Neural progenitor cell (in vitro differentiated cells): ENCODE measurements around the gene PTDSS2. TPM values are rescaled to one million over a fixed set of nuclear protein-coding genes. Genes with fewer than 3 reads are reported as not detected.

ENCODE experiments used
- DNase-seq: peaks from one replicate; pipeline ENCODE4 v3.0.0-alpha.2; 2016; ENCODE audit warnings: low spot score
- H2AFZ ChIP-seq: fragments of 200-600 bp; sonication (generic); replicated peaks from 2 replicates; pipeline ENCODE4 v1.6.1; 2016; ENCODE audit warnings: antibody characterized with exemption
- H3F3A ChIP-seq: fragments of 200-600 bp; sonication (generic); 2 replicates; pipeline ENCODE4 v1.6.1; 2016; ENCODE audit warnings: antibody characterized with exemption, low read depth
- H3K27ac ChIP-seq: fragments of 200-600 bp; sonication (generic); 2 replicates; pipeline ENCODE4 v1.5.1; 2016; ENCODE audit warnings: mild to moderate bottlenecking
- H3K27me3 ChIP-seq: fragments of 200-600 bp; sonication (generic); 2 replicates; pipeline ENCODE4 v1.6.1; 2016; ENCODE audit warnings: mild to moderate bottlenecking, moderate library complexity
- H3K36me3 ChIP-seq: fragments of 200-600 bp; sonication (generic); 2 replicates; pipeline ENCODE4 v1.5.1; 2016
- H3K4me1 ChIP-seq: fragments of 200-600 bp; sonication (generic); 2 replicates; pipeline ENCODE4 v1.6.1; 2016; ENCODE audit warnings: mixed run types
- H3K4me2 ChIP-seq: fragments of 200-600 bp; sonication (generic); 2 replicates; pipeline ENCODE4 v1.6.1; 2016
- H3K4me3 ChIP-seq: fragments of 200-600 bp; sonication (generic); 2 replicates; pipeline ENCODE4 v1.5.1; 2016
- H3K79me2 ChIP-seq: fragments of 200-600 bp; sonication (generic); 2 replicates; pipeline ENCODE4 v1.6.1; 2016; ENCODE audit warnings: low read depth
- H3K9ac ChIP-seq: fragments of 200-600 bp; sonication (generic); 2 replicates; pipeline ENCODE4 v1.6.1; 2016
- H3K9me3 ChIP-seq: fragments of 200-600 bp; sonication (generic); 2 replicates; pipeline ENCODE4 v1.5.1; 2016; ENCODE audit warnings: low read depth
- H4K20me1 ChIP-seq: fragments of 200-600 bp; sonication (generic); 2 replicates; pipeline ENCODE4 v1.6.1; 2016; ENCODE audit warnings: low read depth
- H3K27ac Mint-ChIP-seq: 3 replicates; pipeline ENCODE4 v1.8.0; 2021; ENCODE audit warnings: mixed read lengths
- H3K27me3 Mint-ChIP-seq: 2 replicates; pipeline ENCODE4 v1.8.0; 2022; ENCODE audit warnings: low read depth, mild to moderate bottlenecking, inconsistent platforms, moderate library complexity, mixed read lengths; ENCODE audit not compliant: insufficient read depth
- H3K36me3 Mint-ChIP-seq: 3 replicates; pipeline ENCODE4 v1.8.0; 2021; ENCODE audit warnings: mixed read lengths
- H3K4me1 Mint-ChIP-seq: 3 replicates; pipeline ENCODE4 v1.8.0; 2021; ENCODE audit warnings: mixed read lengths
- H3K4me3 Mint-ChIP-seq: 3 replicates; pipeline ENCODE4 v1.8.0; 2021; ENCODE audit warnings: mild to moderate bottlenecking, moderate library complexity, mixed read lengths
- H3K9me3 Mint-ChIP-seq: 3 replicates; pipeline ENCODE4 v1.8.0; 2020; ENCODE audit warnings: mixed read lengths
- EZH2 ChIP-seq: fragments of 200-600 bp; sonication (generic); IDR thresholded peaks from 2 replicates; pipeline ENCODE4 v1.6.1; 2017; ENCODE audit warnings: antibody characterized with exemption, mild to moderate bottlenecking, moderate library complexity
- EZH2phosphoT487 ChIP-seq: fragments of 200-600 bp; sonication (generic); IDR thresholded peaks from 2 replicates; pipeline ENCODE4 v1.6.1; 2017; ENCODE audit warnings: antibody characterized with exemption
- total RNA-seq: library from RNA; depleted of rRNA; stranded (reverse); fragments of >200 nt; gene quantifications from 2 replicates; pipeline ENCODE4 v1.2.3, GENCODE V29; 2015; ENCODE audit warnings: low replicate concordance
- TF ChIP-seq, protein P1 (sequence below): fragments of 200-600 bp; sonication (generic); IDR thresholded peaks from 2 replicates; pipeline ENCODE4 v1.5.1; 2017; ENCODE audit warnings: antibody characterized with exemption, mild to moderate bottlenecking

PTDSS2 gene
- total RNA-seq, 1 donor from 2014 or later = 24.7 TPM

DNA sequence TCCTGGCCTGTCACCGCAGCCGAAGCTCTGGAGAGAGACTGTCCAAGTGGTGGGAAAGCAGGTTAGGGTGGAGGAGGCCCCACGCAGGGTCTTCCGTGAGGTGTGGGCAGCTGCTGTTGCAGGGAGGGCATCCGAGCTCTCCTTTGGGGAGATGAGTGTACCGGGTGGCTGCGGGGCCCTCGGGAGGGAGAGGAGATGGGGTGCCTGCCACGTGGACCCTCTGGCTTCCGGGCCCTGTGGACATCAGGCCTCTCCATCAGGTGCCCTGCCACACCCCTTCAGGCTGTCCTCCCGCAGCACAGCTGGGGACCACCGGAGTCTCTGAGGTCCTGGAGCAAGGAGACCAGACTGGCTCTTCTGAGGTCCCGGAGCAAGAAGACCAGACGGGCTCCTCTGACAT, 1.7 kb downstream of the PTDSS2 start:
- no peak overlapping the region for H3K9ac ChIP-seq
- Mint-ChIP-seq H3K4me1 (peaks cover 13% of the 10 kb centered on the region), H3K27ac (no peak overlapping the region)

DNA sequence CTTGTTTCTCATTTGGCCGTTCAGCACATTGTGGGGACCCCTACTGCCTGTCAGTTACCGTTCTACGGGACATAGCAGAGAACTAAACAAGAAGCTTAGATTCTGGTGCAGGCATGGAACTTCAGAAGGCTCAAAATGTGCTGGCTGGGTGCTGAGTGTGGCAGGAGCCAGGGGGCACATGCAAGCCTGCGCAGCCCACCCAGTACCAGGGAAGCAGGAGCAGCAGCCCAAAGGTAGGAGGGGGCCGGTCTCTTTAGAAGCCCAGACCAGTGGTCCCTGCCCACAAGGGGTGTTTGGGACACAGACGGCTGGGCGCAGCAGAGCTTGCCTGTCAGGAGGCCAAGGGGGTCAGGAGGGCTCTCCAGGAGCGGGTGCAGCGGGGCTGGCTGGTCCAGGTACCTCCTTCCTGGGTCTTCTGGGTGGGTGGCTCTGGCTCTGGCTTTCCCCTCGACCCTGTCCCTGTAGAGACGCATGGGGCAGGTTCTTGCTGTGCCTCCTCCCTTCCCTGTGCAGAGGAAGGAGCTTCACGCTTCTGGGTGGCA, 2.2 kb downstream of the PTDSS2 start:
- Mint-ChIP-seq H3K27ac (no peak overlapping the region), H3K36me3 (peaks cover 13% of the 10 kb centered on the region), H3K9me3 (no peaks in the 10 kb centered on the region), H3K27me3 (peaks cover 5% of the 10 kb centered on the region), H3K4me3 (peak overlapping the region; percentile 100), H3K4me1 (peaks cover 16% of the 10 kb centered on the region)
- H3F3A ChIP-seq = peaks cover 22% of the 10 kb centered on the region
- no peak overlapping the region for H3K4me3 ChIP-seq
- H2AFZ ChIP-seq = no peak overlapping the region
- H3K79me2 ChIP-seq = peaks cover 74% of the 10 kb centered on the region
- H3K4me1 ChIP-seq = peaks cover 4% of the 10 kb centered on the region
- H3K9me3 ChIP-seq = no peaks in the 10 kb centered on the region
- no peak overlapping the region for H3K27ac ChIP-seq
- TF ChIP-seq, protein P1, sequence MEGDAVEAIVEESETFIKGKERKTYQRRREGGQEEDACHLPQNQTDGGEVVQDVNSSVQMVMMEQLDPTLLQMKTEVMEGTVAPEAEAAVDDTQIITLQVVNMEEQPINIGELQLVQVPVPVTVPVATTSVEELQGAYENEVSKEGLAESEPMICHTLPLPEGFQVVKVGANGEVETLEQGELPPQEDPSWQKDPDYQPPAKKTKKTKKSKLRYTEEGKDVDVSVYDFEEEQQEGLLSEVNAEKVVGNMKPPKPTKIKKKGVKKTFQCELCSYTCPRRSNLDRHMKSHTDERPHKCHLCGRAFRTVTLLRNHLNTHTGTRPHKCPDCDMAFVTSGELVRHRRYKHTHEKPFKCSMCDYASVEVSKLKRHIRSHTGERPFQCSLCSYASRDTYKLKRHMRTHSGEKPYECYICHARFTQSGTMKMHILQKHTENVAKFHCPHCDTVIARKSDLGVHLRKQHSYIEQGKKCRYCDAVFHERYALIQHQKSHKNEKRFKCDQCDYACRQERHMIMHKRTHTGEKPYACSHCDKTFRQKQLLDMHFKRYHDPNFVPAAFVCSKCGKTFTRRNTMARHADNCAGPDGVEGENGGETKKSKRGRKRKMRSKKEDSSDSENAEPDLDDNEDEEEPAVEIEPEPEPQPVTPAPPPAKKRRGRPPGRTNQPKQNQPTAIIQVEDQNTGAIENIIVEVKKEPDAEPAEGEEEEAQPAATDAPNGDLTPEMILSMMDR = no peak
- no peak for TF ChIP-seq EZH2phosphoT487
- TF ChIP-seq EZH2 = no peak
- no peaks in the 10 kb centered on the region for H3K27me3 ChIP-seq
- no peaks in the 10 kb centered on the region for H3K36me3 ChIP-seq
- no peak for DNase-seq
- peaks cover 36% of the 10 kb centered on the region for H4K20me1 ChIP-seq
- no peak overlapping the region for H3K9ac ChIP-seq
- H3K4me2 ChIP-seq = no peak overlapping the region

More for the DNA sequence above, 1.7 kb downstream of the PTDSS2 start:
- Histone ChIP-seq H3K9me3 (no peaks in the 10 kb centered on the region), H3K4me3 (no peak overlapping the region), H3K27ac (no peak overlapping the region), H3K27me3 (no peaks in the 10 kb centered on the region), H3K4me2 (peak overlapping the region; percentile 92), H2AFZ (no peak overlapping the region), H3K4me1 (peaks cover 4% of the 10 kb centered on the region), H4K20me1 (peaks cover 32% of the 10 kb centered on the region), H3K36me3 (no peaks in the 10 kb centered on the region), H3F3A (peaks cover 25% of the 10 kb centered on the region), H3K79me2 (peaks cover 69% of the 10 kb centered on the region)
- Mint-ChIP-seq H3K9me3 (no peaks in the 10 kb centered on the region), H3K4me3 (peak overlapping the region; percentile 100), H3K27me3 (peaks cover 5% of the 10 kb centered on the region), H3K36me3 (peaks cover 11% of the 10 kb centered on the region)
- TF ChIP-seq, protein P1 = no peak
- no peak for TF ChIP-seq EZH2
- TF ChIP-seq EZH2phosphoT487 = no peak
- DNase-seq = no peak

GRCh38 chr11:452916-453527, 2.9 kb downstream of the PTDSS2 start:
- H3K9me3 ChIP-seq = no peaks in the 10 kb centered on the region
- no peaks in the 10 kb centered on the region for H3K9me3 Mint-ChIP-seq
- H3K4me3 Mint-ChIP-seq = peak overlapping the region; percentile 38
- H3K79me2 ChIP-seq = peaks cover 82% of the 10 kb centered on the region
- TF ChIP-seq, protein P1 = no peak
- TF ChIP-seq EZH2phosphoT487 (no peak), EZH2 (no peak)
- H3K36me3 Mint-ChIP-seq = peaks cover 13% of the 10 kb centered on the region
- H3K4me3 ChIP-seq = no peak overlapping the region
- H3K36me3 ChIP-seq = no peaks in the 10 kb centered on the region
- H3K27me3 Mint-ChIP-seq = peaks cover 5% of the 10 kb centered on the region
- peaks cover 23% of the 10 kb centered on the region for H3K4me1 Mint-ChIP-seq
- peaks cover 22% of the 10 kb centered on the region for H3F3A ChIP-seq
- no peak overlapping the region for H3K27ac Mint-ChIP-seq
- H2AFZ ChIP-seq = no peak overlapping the region
- H3K9ac ChIP-seq = no peak overlapping the region
- peaks cover 40% of the 10 kb centered on the region for H4K20me1 ChIP-seq
- H3K27ac ChIP-seq = no peak overlapping the region
- no peak for DNase-seq
- peaks cover 4% of the 10 kb centered on the region for H3K4me1 ChIP-seq
- H3K27me3 ChIP-seq = no peaks in the 10 kb centered on the region
- no peak overlapping the region for H3K4me2 ChIP-seq
